22Rv1 (cell line): Measurements from ENCODE around the gene CMIP.

Source experiments
- ZFX ChIP-seq: fragments of 450-650 bp; IDR thresholded peaks from 2 replicates; pipeline ENCODE4 v1.6.1; 2017; ENCODE audit warnings: antibody characterized with exemption, borderline replicate concordance
- TF ChIP-seq, protein P1 (sequence below): fragments of 450-650 bp; IDR thresholded peaks from 2 replicates; pipeline ENCODE4 v1.5.1; 2017; ENCODE audit warnings: mild to moderate bottlenecking

DNA sequence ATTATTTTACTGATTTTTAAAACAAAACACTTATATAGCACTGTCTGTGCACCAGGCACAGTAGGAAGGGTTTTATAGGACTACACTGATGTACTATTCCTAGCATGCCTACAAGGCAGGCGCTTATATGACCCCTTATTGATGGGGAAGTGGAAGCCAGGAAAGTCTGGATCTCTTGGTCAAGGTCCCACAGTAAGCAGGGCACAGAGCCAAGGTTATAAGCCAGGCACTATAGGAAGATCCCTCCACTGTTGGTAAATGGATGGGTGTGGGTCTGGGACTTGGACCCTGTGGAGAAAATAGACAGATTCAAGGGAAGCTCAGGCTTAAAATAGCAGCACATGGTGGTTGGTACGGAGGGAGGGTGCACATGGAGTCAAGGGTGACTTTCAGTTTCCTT is 275.4 kb downstream of the CMIP start:
- TF ChIP-seq, protein P1, sequence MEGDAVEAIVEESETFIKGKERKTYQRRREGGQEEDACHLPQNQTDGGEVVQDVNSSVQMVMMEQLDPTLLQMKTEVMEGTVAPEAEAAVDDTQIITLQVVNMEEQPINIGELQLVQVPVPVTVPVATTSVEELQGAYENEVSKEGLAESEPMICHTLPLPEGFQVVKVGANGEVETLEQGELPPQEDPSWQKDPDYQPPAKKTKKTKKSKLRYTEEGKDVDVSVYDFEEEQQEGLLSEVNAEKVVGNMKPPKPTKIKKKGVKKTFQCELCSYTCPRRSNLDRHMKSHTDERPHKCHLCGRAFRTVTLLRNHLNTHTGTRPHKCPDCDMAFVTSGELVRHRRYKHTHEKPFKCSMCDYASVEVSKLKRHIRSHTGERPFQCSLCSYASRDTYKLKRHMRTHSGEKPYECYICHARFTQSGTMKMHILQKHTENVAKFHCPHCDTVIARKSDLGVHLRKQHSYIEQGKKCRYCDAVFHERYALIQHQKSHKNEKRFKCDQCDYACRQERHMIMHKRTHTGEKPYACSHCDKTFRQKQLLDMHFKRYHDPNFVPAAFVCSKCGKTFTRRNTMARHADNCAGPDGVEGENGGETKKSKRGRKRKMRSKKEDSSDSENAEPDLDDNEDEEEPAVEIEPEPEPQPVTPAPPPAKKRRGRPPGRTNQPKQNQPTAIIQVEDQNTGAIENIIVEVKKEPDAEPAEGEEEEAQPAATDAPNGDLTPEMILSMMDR, result no peak
- no peak for TF ChIP-seq ZFX
